Measurements from ENCODE around the gene SLC18A2.

The SLC18A2 gene

DNA sequence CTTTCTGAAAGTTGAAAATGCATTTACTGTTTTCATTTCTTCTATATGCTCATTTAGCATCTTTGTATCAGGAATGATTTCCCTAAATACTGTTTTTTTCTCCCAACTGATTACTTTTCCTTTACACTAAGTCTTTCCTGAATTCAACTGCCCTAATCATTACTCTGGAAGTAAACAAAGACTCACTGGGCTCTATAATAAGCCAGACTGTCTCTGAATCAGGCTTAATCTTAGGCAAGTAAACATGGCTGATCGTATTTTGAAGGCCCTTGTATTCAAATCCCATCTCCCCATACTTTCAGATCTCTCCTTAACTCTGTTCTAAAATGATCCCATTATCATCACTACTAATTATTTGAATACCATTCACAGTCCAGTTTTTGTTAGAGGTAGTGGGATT is 72.7 kb downstream of the SLC18A2 start:
- no peak overlapping the region for H4K91ac ChIP-seq (ENCODE audit: low read depth, low read length, poor library complexity)
- no peaks in the 10 kb centered on the region for H3K4me1 ChIP-seq (ENCODE audit: control insufficient read depth in 2 of 2, insufficient read depth in 1 of 2, low read depth in 1 of 2, low read length in 2 of 2)
- no peak overlapping the region for H3K27ac ChIP-seq (replicated peaks; ENCODE audit: low read length)
- no peak overlapping the region for H2BK15ac ChIP-seq (ENCODE audit: low read length)
- no peak overlapping the region for H2BK120ac ChIP-seq (ENCODE audit: low read depth, low read length)
- no peak overlapping the region for H3K4ac ChIP-seq (ENCODE audit: low read length)
- no peak overlapping the region for H3K9ac ChIP-seq (ENCODE audit: low read depth, low read length, poor library complexity)
- H3K23ac ChIP-seq (ENCODE audit: low read depth, low read length, poor library complexity) = no peak overlapping the region
- no peak for DNase-seq (ENCODE audit: low spot score)
- H2BK5ac ChIP-seq (ENCODE audit: low read length) = no peak overlapping the region
- H3K18ac ChIP-seq (ENCODE audit: low read length) = no peak overlapping the region
- H3K79me1 ChIP-seq (ENCODE audit: low read depth, low read length) = no peaks in the 10 kb centered on the region
- no peak overlapping the region for H2AFZ ChIP-seq (ENCODE audit: low read length)
- H3K4me3 ChIP-seq (ENCODE audit: low read length in 2 of 2) = no peak overlapping the region
- H3K9me3 ChIP-seq (replicated peaks in 1 of 2; ENCODE audit: control insufficient read depth in 2 of 2, insufficient read depth in 1 of 2, low read depth in 1 of 2, low read length in 2 of 2) = no peaks in the 10 kb centered on the region
- H3K4me2 ChIP-seq (ENCODE audit: insufficient read depth, low read length, poor library complexity, severe bottlenecking) = no peak overlapping the region
- H3K27me3 ChIP-seq (ENCODE audit: control insufficient read depth in 3 of 3, insufficient read depth in 3 of 3, low read depth in 1 of 3, low read length in 3 of 3) = no peaks in the 10 kb centered on the region
- H2BK12ac ChIP-seq (ENCODE audit: low read length) = no peak overlapping the region
- H4K8ac ChIP-seq (ENCODE audit: low read depth, low read length) = no peak overlapping the region
- no peak overlapping the region for H2AK5ac ChIP-seq (ENCODE audit: low read depth, low read length)
- peaks cover 2 to 68% of the 10 kb centered on the region in 2 donors for H3K36me3 ChIP-seq (replicated peaks in 1 of 2; ENCODE audit: control insufficient read depth in 2 of 2, insufficient read depth in 2 of 2, low read length in 2 of 2)
- no peak overlapping the region for H3K14ac ChIP-seq (ENCODE audit: low read length)
- whole genome bisulfite sequencing, 2 donors (ENCODE audit: extremely low coverage in 2 of 2, insufficient read length in 2 of 2, insufficient replicate concordance in 1 of 2) = no CpG with 5 or more reads among the region's 1 CpG

DNA sequence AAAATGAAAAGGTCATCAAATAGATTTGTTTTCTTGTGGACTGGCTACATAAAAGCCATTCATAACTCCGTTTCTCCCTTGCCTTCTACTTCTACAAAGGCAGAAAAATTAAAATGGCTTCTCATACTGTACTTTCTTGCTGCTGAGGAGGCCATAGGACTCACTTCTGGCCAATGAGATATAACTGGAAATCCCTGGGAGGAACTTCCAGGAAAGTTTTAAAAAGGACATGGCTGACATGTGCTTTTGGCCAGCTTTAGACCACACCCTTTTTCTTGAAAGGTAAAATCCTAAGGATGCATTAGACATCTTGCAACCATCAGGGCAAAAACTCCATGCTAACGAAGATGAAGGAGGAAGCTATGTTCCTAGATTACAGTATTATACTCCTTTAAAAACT is 75.8 kb downstream of the SLC18A2 start:
- Histone ChIP-seq H3K14ac (ENCODE audit: low read length) (no peak overlapping the region), H3K36me3 (replicated peaks in 1 of 2; ENCODE audit: control insufficient read depth in 2 of 2, insufficient read depth in 2 of 2, low read length in 2 of 2) (peaks cover 2 to 54% of the 10 kb centered on the region in 2 donors), H2BK12ac (ENCODE audit: low read length) (no peak overlapping the region), H2BK5ac (ENCODE audit: low read length) (no peak overlapping the region), H3K4me3 (ENCODE audit: low read length in 2 of 2) (no peak overlapping the region), H2BK15ac (ENCODE audit: low read length) (no peak overlapping the region), H3K18ac (ENCODE audit: low read length) (no peak overlapping the region), H3K79me1 (ENCODE audit: low read depth, low read length) (no peaks in the 10 kb centered on the region), H4K8ac (ENCODE audit: low read depth, low read length) (no peak overlapping the region), H3K23ac (ENCODE audit: low read depth, low read length, poor library complexity) (no peak overlapping the region), H2BK120ac (ENCODE audit: low read depth, low read length) (no peak overlapping the region), H3K4me2 (ENCODE audit: insufficient read depth, low read length, poor library complexity, severe bottlenecking) (no peak overlapping the region), H3K9ac (ENCODE audit: low read depth, low read length, poor library complexity) (no peak overlapping the region), H4K91ac (ENCODE audit: low read depth, low read length, poor library complexity) (no peak overlapping the region), H2AK5ac (ENCODE audit: low read depth, low read length) (no peak overlapping the region), H3K4ac (ENCODE audit: low read length) (no peak overlapping the region), H3K27me3 (ENCODE audit: control insufficient read depth in 3 of 3, insufficient read depth in 3 of 3, low read depth in 1 of 3, low read length in 3 of 3) (no peaks in the 10 kb centered on the region), H3K4me1 (ENCODE audit: control insufficient read depth in 2 of 2, insufficient read depth in 1 of 2, low read depth in 1 of 2, low read length in 2 of 2) (no peaks in the 10 kb centered on the region), H3K9me3 (replicated peaks in 1 of 2; ENCODE audit: control insufficient read depth in 2 of 2, insufficient read depth in 1 of 2, low read depth in 1 of 2, low read length in 2 of 2) (no peaks in the 10 kb centered on the region), H3K27ac (replicated peaks; ENCODE audit: low read length) (no peak overlapping the region), H2AFZ (ENCODE audit: low read length) (no peak overlapping the region)
- WGBS, 2 donors (ENCODE audit: extremely low coverage in 2 of 2, insufficient read length in 2 of 2, insufficient replicate concordance in 1 of 2) = no CpG with 5 or more reads among the region's 2 CpGs
- no peak for DNase-seq (ENCODE audit: low spot score)

DNA sequence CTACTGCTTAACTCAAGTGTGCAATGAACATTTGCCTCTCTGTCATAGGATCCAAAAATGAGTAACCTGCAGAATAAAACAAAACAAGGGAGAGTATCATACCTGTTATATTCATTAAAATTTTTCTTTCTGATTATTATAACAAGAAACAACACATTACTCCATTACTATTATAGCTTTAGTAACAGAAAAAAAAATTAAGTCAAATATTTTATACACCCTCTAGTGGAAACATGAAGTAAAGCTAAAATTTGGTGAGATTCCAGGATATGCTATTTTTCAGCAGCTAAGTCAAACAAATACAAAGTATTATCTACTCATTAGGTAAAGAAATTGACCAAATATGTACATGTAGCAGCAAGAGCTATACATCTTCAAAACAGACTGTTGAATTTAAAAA is 78.0 kb downstream of the SLC18A2 start:
- H3K36me3 ChIP-seq (replicated peaks in 1 of 2; ENCODE audit: control insufficient read depth in 2 of 2, insufficient read depth in 2 of 2, low read length in 2 of 2) = peaks cover 0 to 32% of the 10 kb centered on the region in 2 donors
- H3K14ac ChIP-seq (ENCODE audit: low read length) = no peak overlapping the region
- H3K79me1 ChIP-seq (ENCODE audit: low read depth, low read length) = no peaks in the 10 kb centered on the region
- H2BK5ac ChIP-seq (ENCODE audit: low read length) = no peak overlapping the region
- H3K4me2 ChIP-seq (ENCODE audit: insufficient read depth, low read length, poor library complexity, severe bottlenecking) = no peak overlapping the region
- H3K18ac ChIP-seq (ENCODE audit: low read length) = no peak overlapping the region
- no peak overlapping the region for H2AFZ ChIP-seq (ENCODE audit: low read length)
- no peak overlapping the region for H2AK5ac ChIP-seq (ENCODE audit: low read depth, low read length)
- no peaks in the 10 kb centered on the region for H3K4me1 ChIP-seq (ENCODE audit: control insufficient read depth in 2 of 2, insufficient read depth in 1 of 2, low read depth in 1 of 2, low read length in 2 of 2)
- no peak overlapping the region for H3K4me3 ChIP-seq (ENCODE audit: low read length in 2 of 2)
- H3K27me3 ChIP-seq (ENCODE audit: control insufficient read depth in 3 of 3, insufficient read depth in 3 of 3, low read depth in 1 of 3, low read length in 3 of 3) = no peaks in the 10 kb centered on the region
- no peak overlapping the region for H3K27ac ChIP-seq (replicated peaks; ENCODE audit: low read length)
- H3K4ac ChIP-seq (ENCODE audit: low read length) = no peak overlapping the region
- H2BK15ac ChIP-seq (ENCODE audit: low read length) = no peak overlapping the region
- H4K91ac ChIP-seq (ENCODE audit: low read depth, low read length, poor library complexity) = no peak overlapping the region
- no peak overlapping the region for H3K23ac ChIP-seq (ENCODE audit: low read depth, low read length, poor library complexity)
- no peak overlapping the region for H2BK120ac ChIP-seq (ENCODE audit: low read depth, low read length)
- H3K9ac ChIP-seq (ENCODE audit: low read depth, low read length, poor library complexity) = no peak overlapping the region
- no peaks in the 10 kb centered on the region for H3K9me3 ChIP-seq (replicated peaks in 1 of 2; ENCODE audit: control insufficient read depth in 2 of 2, insufficient read depth in 1 of 2, low read depth in 1 of 2, low read length in 2 of 2)
- H4K8ac ChIP-seq (ENCODE audit: low read depth, low read length) = no peak overlapping the region
- DNase-seq (ENCODE audit: low spot score) = no peak
- no peak overlapping the region for H2BK12ac ChIP-seq (ENCODE audit: low read length)

DNA sequence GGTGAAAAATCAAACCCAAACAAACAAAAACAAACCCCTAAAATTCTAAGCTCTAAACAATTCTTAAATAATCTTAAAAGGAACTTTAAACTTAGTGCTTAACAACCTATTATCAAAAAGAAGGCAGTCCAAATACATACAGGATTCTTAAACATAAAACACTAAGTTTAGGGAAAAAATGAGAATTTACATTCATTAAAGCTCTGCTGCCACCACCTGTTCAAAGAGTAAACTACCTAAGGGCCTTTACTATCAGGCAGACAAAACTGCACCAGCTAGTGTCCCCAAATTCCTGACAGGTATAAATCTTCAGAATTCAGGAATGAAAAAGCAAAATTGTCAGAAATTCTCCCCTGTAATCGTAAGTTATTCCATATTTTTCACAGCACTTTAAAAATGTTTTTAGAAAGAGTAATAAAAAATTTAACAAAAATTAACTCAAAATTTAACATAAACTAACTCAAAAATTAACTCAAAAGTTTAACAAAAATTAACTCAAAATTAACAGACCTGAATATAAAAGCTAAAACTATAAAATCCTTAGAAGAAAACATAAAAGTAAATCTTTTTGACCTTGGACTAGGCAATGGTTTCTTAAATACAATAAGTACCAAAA is 79.2 kb downstream of the SLC18A2 start:
- no peak overlapping the region for H3K23ac ChIP-seq (ENCODE audit: low read depth, low read length, poor library complexity)
- H2BK120ac ChIP-seq (ENCODE audit: low read depth, low read length) = no peak overlapping the region
- no peak overlapping the region for H3K4me3 ChIP-seq (ENCODE audit: low read length in 2 of 2)
- H2BK5ac ChIP-seq (ENCODE audit: low read length) = no peak overlapping the region
- no peak overlapping the region for H3K18ac ChIP-seq (ENCODE audit: low read length)
- WGBS, 2 donors (ENCODE audit: extremely low coverage in 2 of 2, insufficient read length in 2 of 2, insufficient replicate concordance in 1 of 2) = no CpG with 5 or more reads among the region's 1 CpG
- no peaks in the 10 kb centered on the region for H3K4me1 ChIP-seq (ENCODE audit: control insufficient read depth in 2 of 2, insufficient read depth in 1 of 2, low read depth in 1 of 2, low read length in 2 of 2)
- no peaks in the 10 kb centered on the region for H3K79me1 ChIP-seq (ENCODE audit: low read depth, low read length)
- no peak overlapping the region for H2BK15ac ChIP-seq (ENCODE audit: low read length)
- no peak overlapping the region for H3K14ac ChIP-seq (ENCODE audit: low read length)
- no peak overlapping the region for H3K9ac ChIP-seq (ENCODE audit: low read depth, low read length, poor library complexity)
- no peaks in the 10 kb centered on the region for H3K27me3 ChIP-seq (ENCODE audit: control insufficient read depth in 3 of 3, insufficient read depth in 3 of 3, low read depth in 1 of 3, low read length in 3 of 3)
- H3K4ac ChIP-seq (ENCODE audit: low read length) = no peak overlapping the region
- H3K36me3 ChIP-seq (replicated peaks in 1 of 2; ENCODE audit: control insufficient read depth in 2 of 2, insufficient read depth in 2 of 2, low read length in 2 of 2) = peaks cover 0 to 21% of the 10 kb centered on the region in 2 donors
- H3K4me2 ChIP-seq (ENCODE audit: insufficient read depth, low read length, poor library complexity, severe bottlenecking) = no peak overlapping the region
- peak; percentile 2 for DNase-seq (ENCODE audit: low spot score)
- no peak overlapping the region for H2AK5ac ChIP-seq (ENCODE audit: low read depth, low read length)
- H3K27ac ChIP-seq (replicated peaks; ENCODE audit: low read length) = no peak overlapping the region
- H3K9me3 ChIP-seq (replicated peaks in 1 of 2; ENCODE audit: control insufficient read depth in 2 of 2, insufficient read depth in 1 of 2, low read depth in 1 of 2, low read length in 2 of 2) = peaks cover 0 to 3% of the 10 kb centered on the region in 2 donors
- H2BK12ac ChIP-seq (ENCODE audit: low read length) = no peak overlapping the region
- no peak overlapping the region for H4K91ac ChIP-seq (ENCODE audit: low read depth, low read length, poor library complexity)
- no peak overlapping the region for H2AFZ ChIP-seq (ENCODE audit: low read length)
- no peak overlapping the region for H4K8ac ChIP-seq (ENCODE audit: low read depth, low read length)
